Spleen (tissue), 7 donors: ENCODE data around the gene CYTH2.

ENCODE experiments used
- CTCF ChIP-seq, 11 experiments: fragments of 200-600 bp in 7 of 11; fragments of 450-650 bp in 4 of 11; sonication (generic) in 4 of 11; IDR thresholded peaks in 8 of 11; conservative IDR thresholded peaks in 3 of 11; 1 replicate in 7 of 11; 2 replicates in 4 of 11; pipeline versions ENCODE4 v1.4.0 to v1.8.0; 2016 to 2021; ENCODE audit warnings: antibody characterized with exemption in 11 of 11, inconsistent platforms in 4 of 11, mild to moderate bottlenecking in 1 of 11
- POLR2A ChIP-seq, 3 donors: fragments of 450-650 bp; IDR thresholded peaks; one replicate each; pipeline ENCODE4 v1.5.1; 2017; ENCODE audit warnings: antibody characterized with exemption in 3 of 3, mild to moderate bottlenecking in 1 of 3
- POLR2AphosphoS5 ChIP-seq, 3 donors: sonication (generic); formaldehyde crosslinking; IDR thresholded peaks; one replicate each; pipeline ENCODE4 v1.5.1; 2017; ENCODE audit warnings: antibody characterized with exemption in 3 of 3
- donor health status: DM: no; HTN: no; CAD: no; lungs with moderate emphysema.
- donor health status: DM: no; HTN: no; CAD: no.
- donor health status: DM: no; HTN: no; CAD: no.

- TF ChIP-seq CTCF (IDR thresholded peaks at IDR 0.05 in 8 of 11, conservative IDR thresholded peaks at IDR 0.05 in 3 of 11) (no peak), POLR2A (IDR thresholded peaks at IDR 0.05) (no peak), POLR2AphosphoS5 (IDR thresholded peaks at IDR 0.05) (no peak)
Observed at GRCh38 chr19:48444936-48445200, 24.3 kb upstream of the CYTH2 start.
